NCI-H1048 (cell line): ENCODE results near the gene RNF215.
"Not testable (repeated sequence)": the region's sequence is repeated elsewhere in the genome, so short reads cannot be mapped to it uniquely, and the experiment has no call there.

Experiments
- DNase-seq: peaks from one replicate; lab custom pipeline; 2025; lab: John Stamatoyannopoulos, UW

Gene RNF215

DNA sequence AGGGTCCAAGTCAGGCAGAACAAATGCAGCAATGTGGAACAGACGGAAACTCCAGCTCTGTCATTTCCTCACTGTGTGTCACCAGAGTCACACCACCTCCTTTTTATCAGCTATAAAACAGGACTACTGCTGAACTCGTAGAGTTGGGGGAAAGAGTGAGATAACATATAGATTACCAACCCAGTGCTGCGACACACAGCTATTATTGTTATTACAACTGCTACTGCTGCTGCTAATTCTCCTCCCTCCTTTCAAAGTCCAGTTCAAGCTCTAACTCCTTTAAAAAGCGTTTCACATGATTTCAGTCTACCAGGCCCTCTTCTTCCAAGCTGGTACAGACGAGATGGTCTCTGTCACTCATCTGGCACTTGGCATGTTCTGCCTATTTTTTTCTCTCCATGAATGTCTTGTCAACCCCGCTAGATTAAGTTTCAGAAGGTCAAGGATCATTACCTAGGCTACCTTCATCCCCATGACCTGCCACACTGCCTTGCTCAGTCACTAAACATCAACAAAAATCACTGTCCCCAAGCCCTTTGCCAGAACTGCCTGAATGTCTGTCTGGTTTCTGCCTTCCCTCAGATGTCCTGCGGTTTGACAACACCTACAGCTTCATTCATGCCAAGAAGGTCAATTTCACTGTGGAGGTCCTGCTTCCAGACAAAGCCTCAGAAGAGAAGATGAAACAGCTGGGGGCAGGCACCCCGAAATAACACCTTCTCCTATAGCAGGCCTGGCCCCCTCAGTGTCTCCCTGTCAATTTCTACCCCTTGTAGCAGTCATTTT lies 34.7 kb upstream of the RNF215 start:
- DNase-seq: no peak

DNA sequence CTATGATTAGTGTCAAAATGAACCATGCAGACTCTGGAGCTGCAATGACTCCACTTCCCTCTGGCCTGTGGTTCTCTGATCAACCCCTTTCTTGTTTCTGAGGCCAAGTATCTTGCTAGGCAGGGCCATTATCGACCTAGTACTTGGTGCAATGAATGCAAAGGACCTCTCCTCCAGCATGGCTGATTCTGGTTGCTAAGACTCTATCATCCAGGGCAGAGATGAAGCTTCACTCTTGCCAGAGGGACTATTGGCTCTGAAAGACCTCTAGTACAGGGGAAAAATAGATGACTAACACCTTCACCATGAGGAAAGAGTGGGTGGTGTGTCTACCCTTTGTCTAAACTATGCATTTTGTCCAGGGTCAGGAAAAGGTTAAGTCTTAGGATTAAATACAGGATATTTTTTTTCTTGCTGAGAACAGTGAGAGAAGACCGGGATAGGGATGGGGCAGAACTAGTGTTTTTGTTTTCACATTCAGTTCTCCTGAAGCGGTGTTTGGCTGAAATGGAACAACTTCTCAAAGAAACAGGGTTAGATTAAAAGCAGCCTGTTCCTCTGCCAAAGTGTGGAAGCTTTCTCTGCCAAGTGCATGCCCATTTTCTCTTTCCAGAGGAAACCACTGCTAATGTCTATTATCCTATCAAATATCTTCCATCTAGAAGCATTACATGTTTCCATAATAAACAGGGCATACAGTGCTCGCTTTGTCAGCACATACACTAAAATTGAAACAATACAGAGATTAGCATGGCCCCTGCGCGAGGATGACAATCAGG lies 33.3 kb upstream of the RNF215 start:
- no peak for DNase-seq

DNA sequence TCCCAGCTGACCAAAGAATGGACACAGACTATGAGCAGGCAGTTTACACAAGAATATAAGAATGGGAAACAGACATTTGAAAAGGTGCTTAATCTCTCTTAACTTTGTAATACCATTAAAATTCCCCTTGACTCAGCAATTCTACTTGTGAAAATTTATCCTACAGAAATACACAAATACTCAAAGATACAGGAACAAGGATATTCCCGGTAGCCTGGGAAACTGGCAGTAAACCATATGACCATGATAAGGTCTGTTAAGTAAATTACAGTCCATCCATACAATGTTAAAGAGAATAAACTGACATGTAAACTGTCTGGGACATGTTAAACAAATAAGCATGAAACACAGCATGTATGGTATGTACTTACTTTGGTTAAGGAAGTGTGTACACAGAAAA lies 29.6 kb upstream of the RNF215 start:
- DNase-seq: no peak

DNA sequence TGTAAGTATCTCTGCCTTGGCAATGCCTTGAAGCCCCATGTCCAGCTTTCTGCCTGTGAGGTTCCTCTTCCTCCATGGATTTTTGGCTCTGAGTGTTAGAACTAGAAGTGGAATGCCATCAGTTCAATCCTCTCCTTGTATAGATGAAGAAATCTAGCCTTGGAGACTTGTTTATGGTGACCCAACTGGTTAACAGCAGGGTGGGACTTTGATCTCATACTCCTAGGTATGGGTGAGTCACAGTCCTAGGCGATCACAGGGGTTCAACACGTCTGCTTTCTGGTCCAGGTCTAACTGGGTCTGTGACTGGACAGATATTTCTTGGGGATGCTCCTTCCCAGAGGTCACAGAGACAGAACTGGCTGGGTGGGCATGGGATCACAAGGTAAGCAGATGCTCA lies 29.2 kb upstream of the RNF215 start:
- no peak for DNase-seq

DNA sequence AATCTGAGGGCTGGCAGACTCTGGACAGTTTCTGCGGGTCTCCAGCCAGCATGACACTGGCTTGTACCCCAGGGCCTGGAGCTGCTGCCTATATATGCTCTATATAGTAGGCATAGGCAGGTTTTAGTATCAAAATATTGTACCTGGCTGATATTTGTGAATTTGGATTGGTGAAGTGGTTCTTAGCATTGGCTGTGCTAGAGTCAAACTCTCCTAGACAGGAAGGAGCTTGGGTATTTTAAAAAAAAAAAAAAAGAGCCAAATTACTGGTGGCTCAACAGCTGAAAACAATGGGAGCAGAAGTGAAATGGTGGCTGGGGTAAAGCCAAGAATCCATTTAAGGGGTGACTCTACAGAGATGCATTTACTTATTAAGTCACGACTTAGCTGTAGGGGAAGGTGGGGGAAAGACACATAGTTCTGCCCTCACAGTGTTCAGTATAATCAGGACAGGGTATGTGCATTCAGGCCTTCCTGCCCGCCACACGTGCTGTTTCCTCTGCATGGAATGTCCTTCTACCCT lies 27.4 kb upstream of the RNF215 start:
- DNase-seq: no peak

DNA sequence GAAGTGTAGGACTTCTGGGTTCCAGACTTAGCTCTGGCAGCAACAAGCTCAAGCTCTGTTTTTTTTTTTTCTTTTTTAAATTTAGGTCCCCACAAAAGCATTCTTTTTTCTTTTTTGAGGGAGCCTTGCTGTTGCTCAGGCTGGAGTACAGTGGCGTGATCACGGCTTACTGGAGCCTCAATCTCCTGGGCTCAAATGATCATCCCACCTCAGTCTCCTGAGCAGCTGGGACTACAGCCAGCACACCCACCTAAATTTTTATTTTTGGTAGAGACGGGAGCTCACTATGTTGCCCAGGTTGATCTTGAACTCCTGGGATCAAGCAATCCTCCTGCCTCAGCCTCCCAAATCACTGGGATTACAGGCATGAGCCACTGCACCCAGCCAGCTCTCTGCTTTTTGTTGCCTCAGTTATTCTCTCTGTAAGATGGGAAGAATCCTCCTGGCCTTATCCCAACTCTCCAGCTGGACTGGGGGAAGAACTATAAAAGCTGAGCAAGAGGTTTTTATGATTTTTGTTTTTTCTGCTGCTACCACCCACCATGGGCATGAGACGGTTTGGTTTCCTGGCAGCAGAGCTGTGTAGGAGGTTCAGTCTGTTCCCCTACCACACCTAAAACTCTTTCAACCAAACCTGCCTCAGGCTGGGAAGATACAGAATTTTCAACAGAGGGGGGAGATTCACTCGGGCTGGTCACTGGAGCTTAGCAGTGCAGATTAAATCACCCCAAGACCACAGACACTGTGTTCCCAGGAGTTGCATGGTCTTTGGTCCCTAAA lies 26.7 kb upstream of the RNF215 start:
- DNase-seq: no peak

DNA sequence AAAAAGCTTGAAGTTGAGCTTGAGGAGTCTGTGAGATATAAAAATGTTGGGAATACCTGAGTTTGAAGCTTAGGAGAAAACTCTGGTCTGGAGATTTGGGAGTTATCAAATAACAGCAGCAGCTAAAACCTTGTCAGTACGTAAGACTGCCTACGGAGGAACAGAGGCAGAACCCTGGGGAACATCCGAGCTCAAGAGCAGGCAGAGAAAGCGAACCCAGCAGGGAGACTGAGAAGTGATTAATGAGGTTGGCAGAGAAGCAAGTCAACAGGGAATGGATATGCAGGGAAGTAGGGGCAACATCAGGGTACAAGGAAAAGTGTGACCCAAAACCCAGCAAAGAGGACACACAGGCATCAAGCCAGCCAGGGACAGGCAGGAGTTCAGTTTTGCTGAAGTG lies 25.8 kb upstream of the RNF215 start:
- no peak for DNase-seq

DNA sequence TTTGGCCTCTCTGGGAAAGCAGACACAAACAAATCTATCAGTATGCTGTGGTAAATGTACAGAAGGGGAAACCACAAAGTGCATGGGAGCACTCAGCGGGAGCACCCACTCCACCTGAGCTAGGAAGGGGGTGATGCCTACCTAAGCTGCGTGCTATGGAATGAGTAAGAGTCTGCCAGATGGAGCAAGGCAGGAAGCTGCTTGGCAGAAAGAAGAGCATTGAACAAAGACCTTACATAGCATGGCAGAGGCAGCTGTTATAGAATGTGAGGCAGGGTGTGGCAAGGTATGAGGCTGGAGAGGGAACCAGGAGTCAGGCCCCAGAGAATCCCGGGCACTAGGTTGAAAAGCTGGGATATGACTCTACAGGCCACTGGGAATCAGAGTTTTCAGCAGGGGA lies 24.6 kb upstream of the RNF215 start:
- no peak for DNase-seq

DNA sequence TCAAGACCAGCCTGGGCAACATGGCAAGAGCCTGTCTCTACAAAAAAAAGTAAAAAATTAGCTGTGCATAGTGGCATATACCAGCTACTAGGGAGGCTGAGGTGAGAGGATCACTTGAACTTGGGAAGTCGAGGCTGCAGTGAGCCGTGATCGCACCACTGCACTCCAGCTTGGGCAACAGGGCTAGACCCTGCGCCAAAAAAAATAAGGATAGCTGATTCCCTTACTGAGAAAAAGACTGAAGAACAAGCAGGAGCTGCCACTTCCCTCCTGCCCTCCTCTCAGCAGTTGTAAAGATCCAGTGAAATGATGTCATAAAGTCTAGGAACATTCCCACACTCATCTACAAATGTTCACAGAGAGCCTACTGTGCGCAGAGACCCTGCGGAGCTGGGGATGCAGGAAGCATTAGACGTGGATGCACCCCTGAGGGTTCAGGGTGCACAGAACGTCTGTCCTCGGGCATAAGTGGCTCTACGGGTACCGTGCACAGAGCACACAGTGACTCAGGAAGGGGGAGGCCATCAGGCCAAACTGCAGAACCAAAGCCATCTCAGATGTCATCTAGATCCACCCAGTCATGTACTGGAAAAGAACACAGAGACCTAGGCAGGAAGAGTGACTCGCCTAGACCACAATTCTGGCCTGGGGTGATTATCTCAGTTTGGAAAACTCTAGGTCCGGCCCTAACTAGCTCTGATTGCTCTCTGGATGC lies 21.3 kb upstream of the RNF215 start:
- no peak for DNase-seq

DNA sequence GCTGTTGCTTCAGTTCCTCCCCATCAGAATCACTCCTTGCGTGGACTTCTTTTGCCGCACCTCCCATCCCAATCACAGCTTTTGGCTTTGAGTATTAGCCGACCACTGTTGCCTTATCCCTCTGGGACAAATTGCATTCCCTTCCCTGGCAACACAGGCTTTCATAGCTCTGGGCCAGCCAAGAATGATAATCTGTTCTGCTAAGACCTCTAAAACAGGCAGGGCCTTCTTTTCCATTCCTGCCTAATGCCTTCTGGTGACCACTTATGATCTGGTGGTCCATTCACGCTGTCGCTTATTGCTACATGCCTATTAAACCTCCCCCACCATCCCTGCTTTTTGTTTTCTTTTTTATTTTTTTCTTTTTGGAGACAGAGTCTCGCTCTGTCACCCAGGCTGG lies 19.2 kb upstream of the RNF215 start:
- DNase-seq: no peak

DNA sequence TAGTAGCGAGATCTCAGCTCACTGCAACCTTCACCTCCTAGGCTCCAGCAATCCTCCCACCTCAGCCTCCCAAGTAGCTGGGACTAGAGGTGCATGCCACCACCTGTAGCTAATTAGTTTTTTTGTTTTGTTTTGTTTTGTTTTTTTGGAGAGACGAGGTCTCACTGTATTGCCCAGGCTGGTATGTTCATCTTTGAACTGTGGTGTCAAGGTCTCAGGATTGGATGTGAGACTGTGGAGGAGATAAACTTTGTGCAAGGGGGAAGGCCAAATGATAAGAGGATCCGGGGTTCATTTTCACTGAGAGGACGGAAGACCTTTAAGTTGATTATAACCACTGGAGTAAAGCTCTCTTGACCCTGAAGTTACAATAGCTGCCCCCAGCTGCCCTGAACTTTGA lies 18.5 kb upstream of the RNF215 start:
- no peak for DNase-seq

DNA sequence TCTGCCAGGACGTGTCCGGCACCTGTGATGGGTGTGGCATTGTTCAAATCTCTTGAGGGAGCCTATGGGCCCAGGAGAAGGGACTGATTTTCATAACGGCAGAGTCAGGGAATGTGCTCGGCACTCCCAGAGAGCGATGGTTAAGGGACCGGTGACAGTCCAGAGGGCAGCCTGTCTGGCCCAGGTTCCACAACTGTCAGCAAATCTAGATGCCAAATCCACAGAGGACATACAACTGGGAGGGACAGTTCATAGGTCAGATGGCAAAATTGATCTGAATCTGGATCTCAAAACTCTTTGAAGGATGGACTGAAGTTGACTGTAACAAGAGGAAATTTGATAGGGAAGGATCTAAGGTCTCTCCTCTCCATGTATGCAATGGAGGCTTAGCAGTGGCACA lies 17.1 kb upstream of the RNF215 start:
- DNase-seq: no peak

DNA sequence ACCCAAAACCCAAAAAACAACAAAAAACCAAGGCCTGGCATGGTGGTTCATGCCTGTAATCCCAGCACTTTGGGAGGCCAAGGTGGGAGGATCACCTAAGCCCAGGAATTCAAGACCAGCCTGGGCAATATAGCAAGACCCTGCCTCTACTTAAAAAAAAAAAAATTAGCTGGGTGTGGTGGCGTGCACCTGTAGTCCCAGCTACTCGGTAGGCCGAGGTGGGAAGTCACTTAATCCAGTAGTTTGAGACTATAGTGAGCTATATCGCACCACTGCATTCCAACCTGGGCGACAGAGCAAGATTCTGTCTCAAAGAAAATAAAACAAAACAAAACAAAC lies 15.5 kb upstream of the RNF215 start:
- DNase-seq: not testable (repeated sequence)

DNA sequence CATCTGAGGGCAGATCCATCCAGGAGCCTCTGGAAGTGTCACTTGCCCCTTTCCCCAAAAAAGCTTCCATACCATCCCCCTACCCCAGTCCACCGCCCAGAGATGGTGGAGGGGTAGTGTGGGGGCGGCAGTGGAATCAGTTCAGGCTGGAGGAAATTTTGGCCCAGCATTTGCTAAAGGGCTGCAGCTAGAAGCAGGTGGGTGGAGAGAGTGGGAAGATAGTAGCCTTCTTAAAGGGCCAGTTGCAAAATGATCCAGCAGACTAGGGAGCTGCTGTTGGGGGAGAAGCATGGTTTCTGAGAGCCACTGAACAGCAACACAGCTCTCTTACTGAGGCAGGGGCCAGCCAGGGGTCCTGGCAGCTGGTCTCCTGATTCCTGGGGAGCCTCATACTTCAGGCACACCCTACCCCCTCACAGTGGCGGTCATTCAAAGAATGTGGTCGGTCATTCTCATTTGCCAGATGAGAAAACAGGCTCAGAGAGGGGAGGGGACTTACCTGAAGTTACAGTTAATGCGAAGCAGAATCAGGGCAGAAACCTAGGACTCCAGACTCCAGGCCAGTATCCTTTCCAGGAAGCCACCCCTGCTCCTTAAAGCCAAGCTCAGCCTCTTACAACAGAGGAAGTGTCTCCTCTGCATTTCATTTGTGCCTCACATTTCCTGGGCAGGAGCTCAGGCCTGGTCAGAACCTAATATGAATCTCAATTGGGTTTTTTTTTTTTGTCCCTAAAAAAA lies 15.0 kb upstream of the RNF215 start:
- no peak for DNase-seq

DNA sequence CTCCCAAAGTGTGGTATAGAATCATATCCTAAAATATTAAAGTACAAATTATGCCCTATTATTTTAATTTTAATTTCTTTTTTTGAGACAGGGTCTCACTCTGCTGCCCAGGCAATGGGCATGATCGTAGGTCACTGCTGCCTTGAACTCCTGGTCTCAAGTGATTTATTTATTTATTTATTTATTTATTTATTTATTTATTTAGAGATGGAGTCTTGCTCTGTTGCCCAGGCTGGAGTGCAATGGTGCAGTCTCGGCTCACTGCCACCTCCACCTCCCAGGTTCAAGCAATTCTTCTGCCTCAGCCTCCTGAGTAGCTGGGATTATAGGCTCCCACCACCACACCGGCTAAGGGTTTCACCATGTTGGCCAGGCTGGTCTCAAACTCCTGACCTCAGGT lies 13.8 kb upstream of the RNF215 start:
- DNase-seq: not testable (repeated sequence)

DNA sequence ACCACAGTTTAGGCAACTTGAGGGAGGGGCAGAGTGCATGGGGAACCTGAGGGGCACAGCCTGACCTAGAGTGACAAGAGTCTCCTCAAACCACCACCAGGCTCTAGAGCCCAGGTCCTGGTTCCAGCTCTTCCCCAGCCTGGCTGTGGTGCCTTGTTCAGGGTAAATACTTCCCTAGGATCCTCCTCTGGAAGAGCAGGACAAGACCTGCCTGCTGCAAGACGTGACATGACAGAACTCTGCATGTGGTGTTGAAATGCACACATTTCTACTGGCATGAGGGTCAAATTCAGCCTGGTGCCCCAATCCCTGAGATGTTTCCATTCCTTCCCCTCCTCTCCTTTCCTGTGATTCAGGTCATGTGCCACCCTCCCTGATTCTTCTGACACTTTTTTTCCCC lies 12.9 kb upstream of the RNF215 start:
- no peak for DNase-seq

DNA sequence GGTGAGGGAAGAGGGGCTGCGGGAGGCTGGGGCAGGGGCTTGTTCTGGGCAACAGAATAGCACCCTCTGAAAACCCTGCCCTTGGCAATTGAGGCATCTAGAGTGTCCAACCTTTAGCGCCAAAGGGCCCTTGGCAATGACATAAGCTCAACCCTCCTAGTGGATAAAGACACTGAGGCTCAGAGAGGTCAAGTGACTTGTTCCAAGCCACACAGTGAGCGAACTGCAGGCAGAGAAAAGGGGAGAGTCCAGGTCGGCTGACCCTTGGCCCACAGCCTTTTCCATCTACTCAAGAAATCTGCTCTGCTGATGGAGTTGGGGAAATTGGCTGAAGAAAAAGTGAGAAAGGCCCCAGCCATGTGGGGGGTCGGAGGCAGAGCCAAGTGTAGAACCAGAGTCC lies 12.5 kb upstream of the RNF215 start:
- no peak for DNase-seq

DNA sequence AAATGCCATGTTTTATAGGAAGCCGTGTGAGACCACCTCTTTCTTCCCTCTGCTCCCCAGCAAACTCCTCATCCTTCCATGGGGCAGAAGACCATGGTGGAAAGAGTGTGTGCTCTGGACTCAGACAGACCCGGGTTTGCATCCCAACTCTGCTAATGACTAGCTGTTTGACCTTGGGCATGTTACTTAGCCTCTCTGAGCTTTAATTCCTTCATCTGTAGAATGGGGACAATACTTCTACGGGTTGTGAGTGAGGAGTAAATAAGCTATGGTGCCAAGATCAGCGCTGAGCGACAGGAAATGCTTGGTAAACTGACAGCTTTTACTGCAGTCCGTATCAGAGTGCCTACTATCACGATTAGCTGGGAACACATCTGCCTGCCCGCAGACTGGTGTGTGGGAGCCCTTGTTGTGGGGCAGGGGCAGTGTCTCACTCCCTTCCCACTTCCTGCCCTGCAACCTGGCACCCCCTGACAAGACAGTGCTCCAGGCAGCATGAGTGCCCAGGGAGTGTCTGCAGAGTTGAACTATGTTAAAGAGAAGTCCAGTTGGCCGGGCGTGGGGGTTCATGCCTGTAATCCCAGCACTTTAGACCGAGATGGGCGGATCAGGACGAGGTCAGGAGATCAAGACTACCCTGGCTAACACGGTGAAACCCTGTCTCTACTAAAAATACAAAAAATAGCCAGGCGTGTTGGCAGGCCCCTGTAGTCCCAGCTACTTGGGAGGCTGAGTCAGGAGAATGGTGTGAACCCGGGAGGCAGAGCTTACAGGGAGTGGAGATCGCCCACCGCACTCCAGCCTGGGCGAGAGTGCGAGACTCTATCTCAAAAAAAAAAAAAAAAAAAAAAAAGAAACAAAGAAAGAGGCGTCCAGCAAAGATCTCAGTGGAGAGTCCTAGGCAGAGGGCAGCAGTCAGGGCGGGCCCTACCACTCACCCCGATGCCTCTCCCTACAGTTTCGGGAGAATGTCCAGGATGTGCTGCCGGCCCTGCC lies 11.8 kb upstream of the RNF215 start:
- no peak for DNase-seq

DNA sequence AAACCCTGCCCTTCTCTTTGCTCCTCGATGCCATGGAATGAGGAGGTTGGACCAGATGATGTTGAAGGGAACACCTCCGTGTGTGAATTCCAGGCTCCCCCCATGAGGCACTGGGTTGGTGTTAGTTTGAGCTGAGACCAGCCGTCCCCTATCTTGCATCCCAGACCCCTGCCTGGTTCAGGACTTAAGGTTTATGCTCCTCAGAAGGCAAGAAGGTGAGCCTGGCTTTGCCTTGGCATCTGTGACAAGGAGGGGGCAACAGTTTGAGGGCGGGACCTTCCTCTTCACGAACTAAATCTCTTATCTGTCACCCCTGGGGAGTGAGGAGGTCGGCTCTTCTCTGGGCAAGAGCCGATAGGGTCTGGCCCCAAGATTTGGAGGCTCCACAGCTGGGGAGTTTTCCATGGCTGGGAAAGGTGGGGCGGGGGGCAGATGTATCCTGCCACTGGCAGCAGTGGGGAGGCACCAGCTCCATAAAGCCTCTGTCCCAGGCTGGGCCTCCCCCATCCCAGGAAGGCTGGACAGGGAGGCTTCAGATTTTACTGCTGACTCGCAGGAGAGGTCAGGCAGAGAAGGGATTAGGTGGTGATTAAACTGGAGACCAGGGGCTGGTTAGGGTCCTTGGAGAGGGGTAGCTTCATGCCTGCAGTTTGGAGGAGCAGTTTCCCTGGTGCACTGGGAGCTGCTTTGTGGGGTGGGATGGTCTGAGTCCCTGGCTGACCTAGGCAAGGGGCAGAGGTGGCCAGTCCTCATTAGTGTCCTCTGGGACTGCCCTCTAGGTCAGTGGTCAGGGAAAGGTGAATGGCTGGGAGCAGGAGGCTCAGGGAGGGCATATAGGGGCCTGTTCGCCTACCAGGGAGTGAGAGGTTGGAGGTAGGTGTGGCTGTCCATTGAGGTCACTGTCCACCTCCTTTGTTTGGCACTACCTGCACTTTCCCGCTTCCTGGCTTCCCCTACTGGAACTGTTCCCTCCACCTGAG lies 10.7 kb upstream of the RNF215 start:
- DNase-seq: no peak
